ENCODE measurements around the gene ATP2B2. TPM values are rescaled to one million over a fixed set of nuclear protein-coding genes. Genes with fewer than 3 reads are reported as not detected.

The ATP2B2 gene
- total and polyA plus RNA-seq, 2 of the 8 experiments (the other 6 are each of a cell fraction or from before 2014, with no cell fraction given): 0.14 to 1.2 TPM

DNA sequence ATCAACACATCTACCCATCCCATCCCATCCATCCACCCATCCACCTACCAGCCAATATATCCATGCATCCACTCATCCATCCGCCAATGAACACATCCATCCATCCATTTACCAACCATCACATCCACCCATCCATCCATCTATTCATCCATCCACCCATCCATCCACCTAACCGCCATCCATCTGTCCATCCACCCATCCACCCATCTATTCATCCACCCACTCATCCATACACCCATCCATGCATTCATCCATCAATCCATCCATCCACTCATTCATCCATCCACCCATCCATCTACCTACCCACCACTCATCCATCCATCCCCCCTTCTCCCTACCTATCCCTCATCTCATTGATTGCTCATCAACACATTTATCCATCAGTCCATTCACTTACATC lies 136.9 kb downstream of the ATP2B2 start:
- FAIRE-seq: no peak
- Histone ChIP-seq H2BK12ac (ENCODE audit: low read depth, low read length) (no peak overlapping the region), H3K4me1 (replicated peaks in 1 of 4; ENCODE audit: control insufficient read depth in 3 of 4, insufficient read depth in 4 of 4, low read length in 3 of 4) (peaks cover 0 to 6% (median 2%) of the 10 kb centered on the region in 4 experiments; a peak in 4 of 7 replicates), H3K79me2 (ENCODE audit: control insufficient read depth in 1 of 2, insufficient read depth in 2 of 2, low read length in 2 of 2) (no peaks in the 10 kb centered on the region), H4K5ac (ENCODE audit: insufficient read length, low read depth, low read length) (no peak overlapping the region), H2AK5ac (ENCODE audit: low read depth, low read length) (no peak overlapping the region), H3K79me1 (ENCODE audit: low read depth, low read length) (no peaks in the 10 kb centered on the region), H3K9ac (replicated peaks in 1 of 4; ENCODE audit: extremely low read depth in 1 of 4, low read depth in 3 of 4, low read length in 3 of 4) (no peak overlapping the region), H3K27ac (ENCODE audit: low read depth, low read length) (no peak overlapping the region), H3K56ac (replicated peaks; ENCODE audit: insufficient read length, low read depth, low read length) (peak overlapping the region; percentile 5), H3K4me2 (ENCODE audit: insufficient read depth in 1 of 2, low read depth in 2 of 2, low read length in 2 of 2) (no peak overlapping the region), H4K91ac (replicated peaks; ENCODE audit: insufficient read length, low read length) (no peak overlapping the region), H2BK120ac (replicated peaks; ENCODE audit: low read depth, low read length) (no peak overlapping the region), H3K14ac (ENCODE audit: insufficient read length) (no peak overlapping the region), H2BK15ac (ENCODE audit: low read length) (0 out of 2 replicates have a peak overlapping the region, but pooled peaks have one; percentile 32), H3K27me3 (replicated peaks in 1 of 4; ENCODE audit: control insufficient read depth in 3 of 4, extremely low read depth in 1 of 4, insufficient read depth in 3 of 4, low read length in 3 of 4) (no peaks in the 10 kb centered on the region), H2BK5ac (ENCODE audit: low read depth, low read length) (no peak overlapping the region), H3K9me3 (ENCODE audit: insufficient read depth in 2 of 2, low read depth in 1 of 2, low read length in 1 of 2) (peaks cover 0 to 4% of the 10 kb centered on the region in 2 experiments; a peak in 1 of 4 replicates), H2BK20ac (ENCODE audit: low read length) (no peak overlapping the region), H3K4ac (replicated peaks; ENCODE audit: insufficient read length, low read depth, low read length) (no peak overlapping the region), H3K36me3 (ENCODE audit: control insufficient read depth in 2 of 4, insufficient read depth in 4 of 4, low read length in 3 of 4) (no peaks in the 10 kb centered on the region), H4K8ac (ENCODE audit: extremely low read depth, insufficient read depth, low read length) (no peak overlapping the region), H3K18ac (ENCODE audit: extremely low read depth, low read length) (no peak overlapping the region), H3K23ac (ENCODE audit: insufficient read length) (no peak overlapping the region), H2AFZ (ENCODE audit: low read length) (no peak overlapping the region), H3K23me2 (ENCODE audit: low read depth, low read length) (peaks cover 9% of the 10 kb centered on the region; the same call in 1 of the 2 replicates), H4K20me1 (replicated peaks in 1 of 2; ENCODE audit: control insufficient read depth in 1 of 2, insufficient read depth in 2 of 2, low read length in 2 of 2) (peaks cover 0 to 2% of the 10 kb centered on the region in 2 experiments), H3K4me3 (ENCODE audit: extremely low read depth in 1 of 4, insufficient read depth in 2 of 4, low read depth in 3 of 4, low read length in 4 of 4) (no peak overlapping the region)
- WGBS, 2 experiments (ENCODE audit: extremely low coverage in 1 of 2, insufficient coverage in 1 of 2, insufficient read length in 1 of 2, insufficient replicate concordance in 2 of 2, low coverage in 1 of 2, low lambda C conversion rate in 2 of 2, missing lambda C conversion rate in 1 of 2): 81% methylated on average over 2 of the region's 2 CpGs; no CpG with 5 or more reads in 1 of the 2 experiments
- DNase-seq (ENCODE audit: low read depth in 1 of 2, low spot score in 2 of 2): no peak
- TF ChIP-seq, protein P1, sequence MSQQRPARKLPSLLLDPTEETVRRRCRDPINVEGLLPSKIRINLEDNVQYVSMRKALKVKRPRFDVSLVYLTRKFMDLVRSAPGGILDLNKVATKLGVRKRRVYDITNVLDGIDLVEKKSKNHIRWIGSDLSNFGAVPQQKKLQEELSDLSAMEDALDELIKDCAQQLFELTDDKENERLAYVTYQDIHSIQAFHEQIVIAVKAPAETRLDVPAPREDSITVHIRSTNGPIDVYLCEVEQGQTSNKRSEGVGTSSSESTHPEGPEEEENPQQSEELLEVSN (IDR thresholded peaks at IDR 0.05): no peak
- TF ChIP-seq CBX5 (IDR thresholded peaks at IDR 0.05; ENCODE audit: low read depth, low read length) (no peak), GABPA (IDR thresholded peaks at IDR 0.05; ENCODE audit: borderline replicate concordance, insufficient read depth, low read length) (no peak)
- ChIA-PET CTCF (ENCODE audit: partially characterized antibody) (interaction anchor here (0.6 to 1.4 kb wide), 2 partner anchors 8 to 87 kb away, joined by 3 to 4 read pairs; no protein-coding TSS in a partner anchor), POLR2A (ENCODE audit: partially characterized antibody) (no interaction called here)

Measured in H1 (cell line).